GM12878 (cell line): ENCODE data around the gene CHRNB2. TPM values are rescaled to one million over a fixed set of nuclear protein-coding genes. Genes with fewer than 3 reads are reported as not detected.

Experiments used
- ATAC-seq: fragments of 200-7000 bp; cut with Tn5 transposase; 3 replicates; pipeline ENCODE4 v1.9.1; 2020; ENCODE audit warnings: mild to moderate bottlenecking, moderate library complexity
- BruUV-seq: library from RNA; stranded (reverse); fragments of 400-500 nt; replicated peaks from 2 replicates; lab custom pipeline; 2021; lab: Mats Ljungman, UMichigan
- CTCF ChIA-PET: fragments of 300-600 bp; sonication (Branson Sonifier 250); formaldehyde crosslinking; extraction: SDS; loops from one replicate; lab custom pipeline; 2021; ENCODE audit warnings: inconsistent platforms; lab: Yijun Ruan, JAX
- POLR2A ChIA-PET: fragments of 350-600 bp; formaldehyde crosslinking; extraction: SDS; loops from one replicate; lab custom pipeline; 2021; ENCODE audit warnings: inconsistent platforms; lab: Charles Lee
- RAD21 ChIA-PET: fragments of 300-600 bp; sonication (Branson Sonifier 250); formaldehyde crosslinking; loops from one replicate; lab custom pipeline; 2023; ENCODE audit warnings: antibody characterized with exemption; ENCODE audit not compliant: unreplicated experiment; lab: Charles Lee
- SMC1A ChIA-PET: fragments of 300-600 bp; sonication (Branson Sonifier 250); formaldehyde crosslinking; loops from one replicate; lab custom pipeline; 2023; ENCODE audit not compliant: unreplicated experiment, uncharacterized antibody; lab: Charles Lee
- DNase-seq: peaks from one replicate; pipeline ENCODE4 v3.0.0-alpha.2; 2011; ENCODE audit warnings: low read depth, low spot score
- FAIRE-seq: peaks from 3 replicates; lab custom pipeline; 2011; peaks lifted over from hg19 to GRCh38; lab: Jason Lieb, UNC
- H2AFZ ChIP-seq: 2 replicates; pipeline ENCODE4 v1.6.0; 2011; ENCODE audit warnings: low read depth, low read length, control low read depth; ENCODE audit not compliant: control insufficient read depth
- H3K27ac ChIP-seq: 2 replicates; pipeline ENCODE4 v1.5.1; 2011; ENCODE audit warnings: control low read depth; ENCODE audit not compliant: control insufficient read depth, insufficient read depth
- H3K27me3 ChIP-seq, 2 experiments: replicated peaks in 1 of 2; 2 replicates each; pipeline versions ENCODE4 v1.6.0 to v1.6.1; 2011; ENCODE audit warnings: low read length in 1 of 2; ENCODE audit not compliant: control insufficient read depth in 2 of 2, insufficient read depth in 2 of 2
- H3K36me3 ChIP-seq, 2 experiments: 2 replicates each; pipeline ENCODE4 v1.5.1; 2011; ENCODE audit warnings: low read length in 1 of 2; ENCODE audit not compliant: control insufficient read depth in 2 of 2, insufficient read depth in 2 of 2
- H3K4me1 ChIP-seq: 2 replicates; pipeline ENCODE4 v1.6.1; 2011; ENCODE audit warnings: mild to moderate bottlenecking, low read length, moderate library complexity, mixed read lengths; ENCODE audit not compliant: control insufficient read depth, insufficient read depth
- H3K4me2 ChIP-seq: 2 replicates; pipeline ENCODE4 v1.6.0; 2011; ENCODE audit warnings: control low read depth; ENCODE audit not compliant: control insufficient read depth, insufficient read depth
- H3K4me3 ChIP-seq: fragments of 200-600 bp; sonication (generic); 2 replicates; pipeline ENCODE4 v1.5.1; 2016
- H3K79me2 ChIP-seq: 2 replicates; pipeline ENCODE4 v1.6.0; 2011; ENCODE audit warnings: low read length; ENCODE audit not compliant: control insufficient read depth, insufficient read depth
- H3K9ac ChIP-seq: 2 replicates; pipeline ENCODE4 v1.8.0; 2011; ENCODE audit warnings: low read length, control low read depth, mixed read lengths; ENCODE audit not compliant: control insufficient read depth, insufficient read depth
- H3K9me3 ChIP-seq: replicated peaks from 3 replicates; pipeline ENCODE4 v1.5.1; 2011; ENCODE audit warnings: mild to moderate bottlenecking, low read length; ENCODE audit not compliant: control insufficient read depth, insufficient read depth
- H4K20me1 ChIP-seq: 2 replicates; pipeline ENCODE4 v1.6.0; 2011; ENCODE audit not compliant: control insufficient read depth, insufficient read depth
- BHLHE40 ChIP-seq, 2 experiments: fragments of 450-650 bp in 1 of 2; IDR thresholded peaks; 2 replicates each; pipeline ENCODE4 v1.6.1; 2011 to 2017; ENCODE audit warnings: low read depth in 2 of 2, borderline replicate concordance in 1 of 2, improper control_type of control experiment in 1 of 2, low read length in 1 of 2, mild to moderate bottlenecking in 1 of 2
- CBX3 ChIP-seq: fragments of 200-600 bp; sonication (generic); IDR thresholded peaks from 2 replicates; pipeline ENCODE4 v1.6.1; 2016; ENCODE audit warnings: low read depth, borderline replicate concordance
- CHD4 ChIP-seq: fragments of 200-600 bp; sonication (generic); IDR thresholded peaks from 2 replicates; pipeline ENCODE4 v1.6.1; 2016; ENCODE audit warnings: mild to moderate bottlenecking
- CREM ChIP-seq: IDR thresholded peaks from 2 replicates; pipeline ENCODE4 v1.6.1; 2014; ENCODE audit warnings: antibody characterized with exemption, low read depth
- FOS ChIP-seq: IDR thresholded peaks from 3 replicates; pipeline ENCODE4 v1.6.1; 2011; ENCODE audit warnings: borderline replicate concordance; ENCODE audit not compliant: insufficient read length; ENCODE audit errors: extremely low read depth
- FOXK2 ChIP-seq: fragments of 450-650 bp; IDR thresholded peaks from 2 replicates; pipeline ENCODE4 v1.6.1; 2017; ENCODE audit warnings: mild to moderate bottlenecking, moderate library complexity
- NFIC ChIP-seq: IDR thresholded peaks from 2 replicates; pipeline ENCODE4 v1.6.1; 2012; ENCODE audit warnings: low read depth, mild to moderate bottlenecking, inconsistent platforms, low read length, moderate library complexity
- RELA ChIP-seq: fragments of 450-650 bp; IDR thresholded peaks from 2 replicates; pipeline ENCODE4 v1.8.0; 2014; ENCODE audit warnings: borderline replicate concordance; ENCODE audit not compliant: partially characterized antibody
- TAF1 ChIP-seq: IDR thresholded peaks from 2 replicates; pipeline ENCODE4 v1.6.1; 2011; ENCODE audit warnings: mild to moderate bottlenecking, low read depth, low read length, borderline replicate concordance
- TCF12 ChIP-seq: IDR thresholded peaks from 2 replicates; pipeline ENCODE4 v1.6.1; 2011; ENCODE audit warnings: low read depth, mild to moderate bottlenecking, low read length
- YBX1 ChIP-seq: fragments of 450-650 bp; IDR thresholded peaks from 2 replicates; pipeline ENCODE4 v1.6.1; 2016; ENCODE audit warnings: antibody characterized with exemption
- WGBS: methylation state at CpG from one replicate; pipeline ENCODE4 v1.1.6; 2016; ENCODE audit warnings: low lambda C conversion rate; ENCODE audit not compliant: insufficient replicate concordance, insufficient coverage; ENCODE audit errors: missing lambda C conversion rate; 5-methylcytosine and 5-hydroxymethylcytosine counted together
- in situ Hi-C: fragments of 300-500 bp; cut with MboI; formaldehyde crosslinking; loops from 9 replicates; pipeline ENCODE4 v1.14.3; 2018; ENCODE audit warnings: mixed read lengths
- intact Hi-C: fragments of 100-400 bp; cut with micrococcal nuclease; formaldehyde crosslinking; loops from one replicate; pipeline ENCODE4 v1.14.2; 2022; ENCODE audit not compliant: unreplicated experiment
- polyA plus RNA-seq, 11 experiments: library from polyadenylated mRNA; depleted of rRNA in 4 of 11; unstranded in 6 of 11; stranded (reverse) in 5 of 11; fragments of >200 nt; fragmentation: Nextera tagmentation in 4 of 11; fragmentation: Illumina TruSeq in 1 of 11; extraction: Ambion mirVana in 4 of 11; extraction: Trizol in 1 of 11; gene quantifications; 1 replicate in 1 of 11; 2 replicates in 10 of 11; pipeline versions ENCODE4 v1.2.1 to v1.2.3, GENCODE V29; 2011 to 2016; ENCODE audit warnings: inconsistent platforms in 2 of 11, missing spikeins in 2 of 11, low read depth in 1 of 11
- total RNA-seq, 4 experiments: library from RNA; depleted of rRNA in 3 of 4; stranded (reverse); fragments of >200 nt in 3 of 4; fragmentation: Illumina TruSeq in 1 of 4; extraction: Trizol in 1 of 4; gene quantifications; 2 replicates each; pipeline versions ENCODE4 v1.2.1 to v1.2.3, GENCODE V29; 2013 to 2021
- TF ChIP-seq, protein P1 (sequence below): fragments of 450-650 bp; IDR thresholded peaks from 2 replicates; pipeline ENCODE4 v1.6.1; 2017; ENCODE audit warnings: antibody characterized with exemption, mild to moderate bottlenecking, moderate library complexity

Gene CHRNB2
- total and polyA plus RNA-seq, 10 of the 15 experiments (the other 5 are each of a cell fraction or from before 2014, with no cell fraction given): 0.01 to 0.11 (median 0.03) TPM; not detected in 6

GRCh38 chr1:154550070-154550469, 17.5 kb upstream of the CHRNB2 start (continued):
- TF ChIP-seq CBX3 (no peak), CREM (no peak), CHD4 (no peak), FOS (no peak), FOXK2 (no peak), NFIC (no peak), RELA (no peak), TAF1 (no peak), TCF12 (no peak)
- TF ChIP-seq, protein P1, sequence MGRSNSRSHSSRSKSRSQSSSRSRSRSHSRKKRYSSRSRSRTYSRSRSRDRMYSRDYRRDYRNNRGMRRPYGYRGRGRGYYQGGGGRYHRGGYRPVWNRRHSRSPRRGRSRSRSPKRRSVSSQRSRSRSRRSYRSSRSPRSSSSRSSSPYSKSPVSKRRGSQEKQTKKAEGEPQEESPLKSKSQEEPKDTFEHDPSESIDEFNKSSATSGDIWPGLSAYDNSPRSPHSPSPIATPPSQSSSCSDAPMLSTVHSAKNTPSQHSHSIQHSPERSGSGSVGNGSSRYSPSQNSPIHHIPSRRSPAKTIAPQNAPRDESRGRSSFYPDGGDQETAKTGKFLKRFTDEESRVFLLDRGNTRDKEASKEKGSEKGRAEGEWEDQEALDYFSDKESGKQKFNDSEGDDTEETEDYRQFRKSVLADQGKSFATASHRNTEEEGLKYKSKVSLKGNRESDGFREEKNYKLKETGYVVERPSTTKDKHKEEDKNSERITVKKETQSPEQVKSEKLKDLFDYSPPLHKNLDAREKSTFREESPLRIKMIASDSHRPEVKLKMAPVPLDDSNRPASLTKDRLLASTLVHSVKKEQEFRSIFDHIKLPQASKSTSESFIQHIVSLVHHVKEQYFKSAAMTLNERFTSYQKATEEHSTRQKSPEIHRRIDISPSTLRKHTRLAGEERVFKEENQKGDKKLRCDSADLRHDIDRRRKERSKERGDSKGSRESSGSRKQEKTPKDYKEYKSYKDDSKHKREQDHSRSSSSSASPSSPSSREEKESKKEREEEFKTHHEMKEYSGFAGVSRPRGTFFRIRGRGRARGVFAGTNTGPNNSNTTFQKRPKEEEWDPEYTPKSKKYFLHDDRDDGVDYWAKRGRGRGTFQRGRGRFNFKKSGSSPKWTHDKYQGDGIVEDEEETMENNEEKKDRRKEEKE: no peak
- TF ChIP-seq, all 136 proteins: peak for 0

DNA sequence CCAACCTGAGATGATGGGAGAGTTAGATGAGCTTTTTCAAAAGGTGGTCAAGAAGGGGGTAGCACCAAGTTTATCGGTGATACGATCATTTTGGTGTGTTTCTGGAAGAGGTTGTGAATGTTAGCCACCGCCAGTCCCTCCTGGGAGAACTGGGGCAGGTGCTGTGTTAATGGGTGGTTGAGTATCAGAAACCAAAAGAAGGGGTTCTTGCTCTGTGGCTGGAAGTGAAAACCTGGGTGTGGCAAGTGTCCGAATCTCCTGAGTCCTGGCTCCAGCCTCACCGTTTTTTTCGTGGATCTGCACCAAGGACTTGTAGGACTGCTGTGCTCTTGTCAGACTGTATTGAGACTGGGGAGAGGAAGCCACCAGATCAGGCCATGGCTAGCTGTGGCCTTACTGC, 16.9 kb upstream of the CHRNB2 start:
- in situ Hi-C loops: loop anchor here (5.0 kb wide), 1 partner anchor 63 kb away; no protein-coding TSS in a partner anchor
- Histone ChIP-seq H3K79me2 (peaks cover 3% of the 10 kb centered on the region), H3K36me3 (peaks cover 34 to 51% of the 10 kb centered on the region in 2 experiments), H3K27me3 (no peaks in the 10 kb centered on the region), H3K4me2 (no peak overlapping the region)
- CTCF ChIA-PET: interaction anchor here (1.4 to 6.1 kb wide), 2 partner anchors 16 to 68 kb away, joined by 3 to 302 read pairs; no protein-coding TSS in a partner anchor
- no peak for FAIRE-seq
- no TSS peak for BruUV-seq
- TF ChIP-seq NFIC (no peak), BHLHE40 (IDR thresholded peaks at IDR 0.05; ENCODE audit: borderline replicate concordance in 1 of 2, low read depth in 2 of 2, low read length in 1 of 2) (peak in 1 of 2 experiments; percentile 16; a peak in 1 of 4 replicates), YBX1 (no peak)
- TF ChIP-seq, all 136 proteins: peak for 1
- 79% methylated on average over 6 of the region's 6 CpGs for WGBS
- Histone ChIP-seq H3K9me3 (no peaks in the 10 kb centered on the region), H2AFZ (no peak overlapping the region), H3K9ac (no peak overlapping the region), H4K20me1 (peaks cover 6% of the 10 kb centered on the region; the same call in 1 of the 2 replicates), H3K4me1 (peaks cover 16% of the 10 kb centered on the region), H3K4me3 (no peak overlapping the region), H3K27ac (no peak overlapping the region)
- peak; percentile 57 for ATAC-seq
- RAD21 ChIA-PET: interaction anchor here (7.0 kb wide), 1 partner anchor 68 kb away, joined by 189 read pairs; no protein-coding TSS in a partner anchor
- intact Hi-C loops: no loop called here
- SMC1A ChIA-PET: interaction anchor here (1.1 to 6.9 kb wide), 2 partner anchors 9 to 69 kb away, joined by 5 to 151 read pairs; no protein-coding TSS in a partner anchor
- POLR2A ChIA-PET: interaction anchor here (0.5 kb wide), 1 partner anchor 1205 kb away, joined by 4 read pairs; no protein-coding TSS in a partner anchor
- DNase-seq: no peak
